ENCODE data around the gene ARRB2.

GRCh38 chr17:4743216-4743615 lies 32.8 kb downstream of the ARRB2 start:
- no peak for TF ChIP-seq CTCF (conservative IDR thresholded peaks at IDR 0.05; ENCODE audit: low read depth, low read length)
- TF ChIP-seq EZH2 (IDR thresholded peaks at IDR 0.05; ENCODE audit: borderline replicate concordance, low read depth, low read length, poor library complexity, severe bottlenecking), result no peak

Data from A673 (cell line).